Measurements from ENCODE around the gene LAPTM5. TPM values are rescaled to one million over a fixed set of nuclear protein-coding genes. Genes with fewer than 3 reads are reported as not detected.

LAPTM5 gene
- total RNA-seq, 1 experiment from 2014 or later = 0.15 TPM

- no peak overlapping the region for H3K56ac ChIP-seq (ENCODE audit: insufficient read length, low read depth, low read length)
- no peak for DNase-seq
- peaks cover 3% of the 10 kb centered on the region; the same call in 1 of the 2 replicates for H3K27me3 Mint-ChIP-seq (ENCODE audit: low read depth)
- peaks cover 3% of the 10 kb centered on the region; the same call in 1 of the 2 replicates for H3K4me1 ChIP-seq (ENCODE audit: insufficient read depth, low read length)
- H4K20me1 ChIP-seq (ENCODE audit: control insufficient read depth, insufficient read depth, insufficient read length) = no peaks in the 10 kb centered on the region
- no peaks in the 10 kb centered on the region for H3K9me3 Mint-ChIP-seq
- H2BK15ac ChIP-seq (ENCODE audit: low read depth, low read length) = no peak overlapping the region
- no peak overlapping the region for H2AK5ac ChIP-seq (ENCODE audit: insufficient read length, low read length)
- no peak overlapping the region for H4K91ac ChIP-seq (ENCODE audit: insufficient read length, low read depth, low read length)
- no peak overlapping the region for H3K23ac ChIP-seq (ENCODE audit: insufficient read length, low read depth, low read length)
- no peak overlapping the region for H3K18ac ChIP-seq (ENCODE audit: insufficient read length, low read depth, low read length)
- no peak overlapping the region for H2BK12ac ChIP-seq (ENCODE audit: insufficient read length, low read depth, low read length)
- no peak overlapping the region for H2BK20ac ChIP-seq (ENCODE audit: low read depth, low read length, poor library complexity, severe bottlenecking)
- no peak for TF ChIP-seq CTCF (conservative IDR thresholded peaks at IDR 0.05)
- H3K4me2 ChIP-seq (ENCODE audit: insufficient read depth, insufficient read length, low read length) = no peak overlapping the region
- no peak overlapping the region for H2BK5ac ChIP-seq (ENCODE audit: insufficient read length, low read length)
- H3K27me3 ChIP-seq (ENCODE audit: insufficient read depth, low read length) = no peaks in the 10 kb centered on the region
- no peak overlapping the region for H2BK120ac ChIP-seq (ENCODE audit: low read depth, low read length, poor library complexity, severe bottlenecking)
- H3K27ac ChIP-seq (ENCODE audit: insufficient read length, low read depth, low read length) = no peak overlapping the region
- H3K4me1 Mint-ChIP-seq = peaks cover 28% of the 10 kb centered on the region in 2 experiments
- no peaks in the 10 kb centered on the region; a peak in 1 of 7 replicates for H3K36me3 Mint-ChIP-seq (ENCODE audit: insufficient read depth in 1 of 3, low read depth in 3 of 3)
- H3T11ph ChIP-seq (ENCODE audit: low read length) = no peak overlapping the region
- no peak overlapping the region for H4K8ac ChIP-seq (replicated peaks; ENCODE audit: insufficient read length, low read depth, low read length)
- H3K4ac ChIP-seq (ENCODE audit: low read depth, low read length) = no peak overlapping the region
- H3K27ac Mint-ChIP-seq = peak overlapping the region in 1 of 3 experiments; percentile 56; a peak in 2 of 7 replicates
- H3K9me3 ChIP-seq (ENCODE audit: control insufficient read depth, low read depth, low read length) = no peaks in the 10 kb centered on the region
- H2AFZ ChIP-seq (ENCODE audit: low read length) = no peak overlapping the region
- no peaks in the 10 kb centered on the region for H3K23me2 ChIP-seq (ENCODE audit: insufficient read length, low read depth, low read length, poor library complexity, severe bottlenecking)
- no peak overlapping the region for H3K4me3 Mint-ChIP-seq
- H3K9ac ChIP-seq (ENCODE audit: extremely low read depth, insufficient read length, low read length) = no peak overlapping the region
- no peak overlapping the region for H4K5ac ChIP-seq (ENCODE audit: insufficient read length, low read depth, low read length)
- H3K79me2 ChIP-seq (ENCODE audit: insufficient read depth, low read length) = no peaks in the 10 kb centered on the region
- no peak overlapping the region for H3K14ac ChIP-seq (ENCODE audit: insufficient read depth, low read length)
- WGBS (ENCODE audit: extremely low coverage, insufficient read length, low lambda C conversion rate) = no CpG with 5 or more reads among the region's 15 CpGs
- no peaks in the 10 kb centered on the region for H3K79me1 ChIP-seq (ENCODE audit: insufficient read depth, low read depth, low read length, poor library complexity, severe bottlenecking)
These were observed 17.0 kb downstream of the LAPTM5 start for GRCh38 chr1:30740251-30741238.
